ENCODE data around the gene NR3C1. TPM values are rescaled to one million over a fixed set of nuclear protein-coding genes. Genes with fewer than 3 reads are reported as not detected.

The NR3C1 gene
- total RNA-seq, 2 donors from 2014 or later = 9.5 to 20.5 TPM

DNA sequence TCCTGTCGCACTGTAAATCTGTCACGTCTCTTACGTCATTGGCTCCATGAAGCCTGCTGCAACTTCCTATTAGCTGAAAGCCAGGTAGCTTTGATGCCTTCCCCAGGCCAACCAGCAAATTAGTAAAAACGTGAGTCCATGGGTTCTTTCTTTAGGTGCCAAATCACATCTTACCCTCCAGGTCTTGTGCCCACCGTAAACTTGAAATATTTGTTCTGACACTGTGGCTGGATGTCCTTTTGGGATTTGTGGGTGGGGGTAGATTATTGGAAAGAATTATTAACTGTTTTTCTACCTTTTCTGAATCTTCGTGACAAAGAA is 172.8 kb downstream of the NR3C1 start:
- Histone ChIP-seq H3K4me3 (ENCODE audit: low read length) (no peak overlapping the region), H3K27me3 (ENCODE audit: control insufficient read depth, insufficient read depth, low read length, poor library complexity, severe bottlenecking) (no peaks in the 10 kb centered on the region), H3K36me3 (ENCODE audit: control insufficient read depth, insufficient read depth, low read length) (no peaks in the 10 kb centered on the region), H3K27ac (ENCODE audit: low read depth, low read length) (no peak overlapping the region), H3K9me3 (ENCODE audit: control insufficient read depth, low read length) (no peaks in the 10 kb centered on the region), H3K4me1 (ENCODE audit: control insufficient read depth, insufficient read depth, low read length) (peaks cover 4% of the 10 kb centered on the region), H3K9ac (ENCODE audit: extremely low read depth, low read length, poor library complexity, severe bottlenecking) (no peak overlapping the region)
- no peak overlapping the region for H3K27ac Mint-ChIP-seq
- 95 to 97% methylated on average over 5 to 6 of the region's 6 CpGs for WGBS, 2 experiments (ENCODE audit: insufficient coverage in 1 of 2, insufficient read length in 1 of 2)
- H3K27me3 Mint-ChIP-seq (ENCODE audit: insufficient read depth) = peaks cover 3% of the 10 kb centered on the region
- H3K36me3 Mint-ChIP-seq (ENCODE audit: low read depth) = no peaks in the 10 kb centered on the region
- no peaks in the 10 kb centered on the region for H3K9me3 Mint-ChIP-seq
- H3K4me1 Mint-ChIP-seq = peaks cover 16% of the 10 kb centered on the region
- H3K4me3 Mint-ChIP-seq = no peak overlapping the region
- DNase-seq = no peak
- TF ChIP-seq, protein P1, sequence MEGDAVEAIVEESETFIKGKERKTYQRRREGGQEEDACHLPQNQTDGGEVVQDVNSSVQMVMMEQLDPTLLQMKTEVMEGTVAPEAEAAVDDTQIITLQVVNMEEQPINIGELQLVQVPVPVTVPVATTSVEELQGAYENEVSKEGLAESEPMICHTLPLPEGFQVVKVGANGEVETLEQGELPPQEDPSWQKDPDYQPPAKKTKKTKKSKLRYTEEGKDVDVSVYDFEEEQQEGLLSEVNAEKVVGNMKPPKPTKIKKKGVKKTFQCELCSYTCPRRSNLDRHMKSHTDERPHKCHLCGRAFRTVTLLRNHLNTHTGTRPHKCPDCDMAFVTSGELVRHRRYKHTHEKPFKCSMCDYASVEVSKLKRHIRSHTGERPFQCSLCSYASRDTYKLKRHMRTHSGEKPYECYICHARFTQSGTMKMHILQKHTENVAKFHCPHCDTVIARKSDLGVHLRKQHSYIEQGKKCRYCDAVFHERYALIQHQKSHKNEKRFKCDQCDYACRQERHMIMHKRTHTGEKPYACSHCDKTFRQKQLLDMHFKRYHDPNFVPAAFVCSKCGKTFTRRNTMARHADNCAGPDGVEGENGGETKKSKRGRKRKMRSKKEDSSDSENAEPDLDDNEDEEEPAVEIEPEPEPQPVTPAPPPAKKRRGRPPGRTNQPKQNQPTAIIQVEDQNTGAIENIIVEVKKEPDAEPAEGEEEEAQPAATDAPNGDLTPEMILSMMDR (conservative IDR thresholded peaks at IDR 0.05) = no peak

DNA sequence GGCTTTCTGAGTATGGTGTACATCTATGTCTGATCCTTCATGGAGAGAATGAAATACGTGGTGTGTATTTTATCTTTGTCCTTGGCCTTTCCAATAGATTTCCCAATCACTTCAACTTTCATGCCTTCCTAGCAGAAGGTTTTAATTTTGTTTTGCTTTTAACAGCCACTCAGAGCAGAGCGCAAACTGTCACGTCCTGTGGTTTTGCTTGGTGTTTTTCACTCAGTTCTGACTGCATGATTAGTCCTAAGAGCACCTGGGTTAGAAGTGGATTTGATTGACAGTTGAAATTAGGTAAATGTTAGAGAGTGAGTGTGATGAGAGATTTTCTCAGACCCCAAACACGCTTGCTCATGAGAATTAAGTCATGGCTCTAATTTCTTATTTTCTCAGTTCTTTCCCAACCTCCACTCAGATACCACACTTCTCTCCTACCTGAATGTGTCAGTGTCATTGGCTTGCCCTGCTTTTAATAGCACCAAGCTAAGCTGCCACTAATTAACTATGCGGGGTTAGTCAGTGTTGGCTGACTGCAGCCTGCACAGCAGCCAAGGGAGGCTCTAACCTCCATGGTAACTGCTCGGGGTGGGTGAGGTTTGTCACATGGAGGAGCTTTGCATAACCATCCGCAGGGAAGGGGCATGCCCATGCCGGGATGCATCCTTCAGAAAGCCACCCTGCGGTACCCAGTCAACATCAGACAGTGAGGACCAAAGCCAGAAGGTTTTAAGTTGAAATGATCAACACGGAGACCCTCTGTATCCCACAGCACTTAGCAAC is 173.4 kb downstream of the NR3C1 start:
- Histone ChIP-seq H3K27me3 (ENCODE audit: control insufficient read depth, insufficient read depth, low read length, poor library complexity, severe bottlenecking) (no peaks in the 10 kb centered on the region), H3K9me3 (ENCODE audit: control insufficient read depth, low read length) (no peaks in the 10 kb centered on the region), H3K9ac (ENCODE audit: extremely low read depth, low read length, poor library complexity, severe bottlenecking) (no peak overlapping the region), H3K4me3 (ENCODE audit: low read length) (no peak overlapping the region), H3K4me1 (ENCODE audit: control insufficient read depth, insufficient read depth, low read length) (peaks cover 4% of the 10 kb centered on the region), H3K27ac (ENCODE audit: low read depth, low read length) (no peak overlapping the region), H3K36me3 (ENCODE audit: control insufficient read depth, insufficient read depth, low read length) (no peaks in the 10 kb centered on the region)
- DNase-seq = peak; percentile 66
- Mint-ChIP-seq H3K4me3 (no peak overlapping the region), H3K4me1 (peaks cover 16% of the 10 kb centered on the region), H3K36me3 (ENCODE audit: low read depth) (peaks cover 1% of the 10 kb centered on the region), H3K27me3 (ENCODE audit: insufficient read depth) (peaks cover 3% of the 10 kb centered on the region), H3K9me3 (no peaks in the 10 kb centered on the region), H3K27ac (no peak overlapping the region)
- WGBS, 2 experiments (ENCODE audit: insufficient coverage in 1 of 2, insufficient read length in 1 of 2) = 75% methylated on average over 8 to 10 of the region's 10 CpGs
- TF ChIP-seq, protein P1 (conservative IDR thresholded peaks at IDR 0.05) = no peak

DNA sequence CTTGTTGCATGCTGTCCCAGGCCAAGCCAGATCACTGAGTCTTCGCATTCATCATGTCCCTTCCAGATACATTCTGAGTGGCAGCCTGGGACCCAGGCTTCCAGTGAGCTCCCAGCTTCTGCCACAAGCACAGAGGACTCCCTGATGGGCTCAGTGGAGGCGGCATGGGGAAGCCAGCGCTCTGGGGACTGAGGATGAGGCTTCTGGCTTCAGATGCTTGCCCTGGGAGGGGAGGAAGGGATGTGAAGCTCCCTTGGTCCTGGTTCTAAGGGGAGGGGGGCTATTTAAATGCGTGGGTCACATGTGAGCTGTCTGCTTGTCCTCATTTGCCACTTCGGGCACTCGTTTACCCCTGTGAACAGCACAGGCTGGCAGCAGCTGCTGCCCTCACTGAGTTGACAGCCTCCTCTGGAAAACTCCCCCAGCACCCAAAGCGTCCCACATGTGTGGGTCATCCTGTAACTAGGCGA is 174.0 kb downstream of the NR3C1 start:
- H3K9me3 Mint-ChIP-seq = no peaks in the 10 kb centered on the region
- Histone ChIP-seq H3K9ac (ENCODE audit: extremely low read depth, low read length, poor library complexity, severe bottlenecking) (no peak overlapping the region), H3K27ac (ENCODE audit: low read depth, low read length) (no peak overlapping the region)

More for the DNA sequence above, 174.0 kb downstream of the NR3C1 start:
- Histone ChIP-seq H3K27me3 (ENCODE audit: control insufficient read depth, insufficient read depth, low read length, poor library complexity, severe bottlenecking) (no peaks in the 10 kb centered on the region), H3K36me3 (ENCODE audit: control insufficient read depth, insufficient read depth, low read length) (no peaks in the 10 kb centered on the region), H3K9me3 (ENCODE audit: control insufficient read depth, low read length) (no peaks in the 10 kb centered on the region), H3K4me3 (ENCODE audit: low read length) (no peak overlapping the region), H3K4me1 (ENCODE audit: control insufficient read depth, insufficient read depth, low read length) (peaks cover 4% of the 10 kb centered on the region)
- H3K4me3 Mint-ChIP-seq = no peak overlapping the region
- DNase-seq = peak; percentile 58
- 85 to 86% methylated on average over 2 to 8 of the region's 8 CpGs for WGBS, 2 experiments (ENCODE audit: insufficient coverage in 1 of 2, insufficient read length in 1 of 2)
- H3K27me3 Mint-ChIP-seq (ENCODE audit: insufficient read depth) = peaks cover 3% of the 10 kb centered on the region
- TF ChIP-seq, protein P1 (conservative IDR thresholded peaks at IDR 0.05) = no peak
- no peak overlapping the region for H3K27ac Mint-ChIP-seq
- peaks cover 6% of the 10 kb centered on the region for H3K36me3 Mint-ChIP-seq (ENCODE audit: low read depth)
- H3K4me1 Mint-ChIP-seq = peaks cover 20% of the 10 kb centered on the region

Data from endodermal cell (in vitro differentiated cells).